ENCODE data around the gene RPS27L. TPM values are rescaled to one million over a fixed set of nuclear protein-coding genes. Genes with fewer than 3 reads are reported as not detected.

Gene RPS27L
- total and polyA plus RNA-seq, 4 donors: 9.8 to 184 (median 40.7) TPM

- H3K27ac ChIP-seq (ENCODE audit: low read depth in 1 of 2, low read length in 2 of 2): no peak overlapping the region
- no peaks in the 10 kb centered on the region for H3K9me3 ChIP-seq (ENCODE audit: control insufficient read depth in 4 of 4, low read length in 3 of 4)
- H3K27me3 ChIP-seq (ENCODE audit: control insufficient read depth in 4 of 4, insufficient read depth in 4 of 4, low read length in 3 of 4): no peaks in the 10 kb centered on the region
- peaks cover 2 to 13% (median 4%) of the 10 kb centered on the region in 4 donors for H3K36me3 ChIP-seq (ENCODE audit: control insufficient read depth in 4 of 4, insufficient read depth in 3 of 4, low read depth in 1 of 4, low read length in 3 of 4)
- 88% methylated on average over 1 of the region's 1 CpG for WGBS
- H3K4me3 ChIP-seq (ENCODE audit: low read depth in 1 of 3, low read length in 3 of 3): no peak overlapping the region
- DNase-seq (ENCODE audit: low spot score): no peak
- H3K9ac ChIP-seq (ENCODE audit: low read depth in 1 of 2, low read length in 2 of 2): no peak overlapping the region
- TF ChIP-seq YY1 (IDR thresholded peaks at IDR 0.05) (no peak), ZBTB33 (IDR thresholded peaks at IDR 0.05) (no peak), RAD21 (IDR thresholded peaks at IDR 0.05) (no peak), HNF4G (IDR thresholded peaks at IDR 0.05) (no peak), TAF1 (conservative IDR thresholded peaks at IDR 0.05) (no peak), NR2F2 (IDR thresholded peaks at IDR 0.05) (no peak), EGR1 (IDR thresholded peaks at IDR 0.05; ENCODE audit: low read depth in 2 of 2) (no peak), FOXA2 (IDR thresholded peaks at IDR 0.05) (no peak), CTCF (IDR thresholded peaks at IDR 0.05; ENCODE audit: low read depth, low read length, missing input control) (no peak), HNF4A (conservative IDR thresholded peaks at IDR 0.05) (no peak), RXRA (IDR thresholded peaks at IDR 0.05) (no peak), JUND (IDR thresholded peaks at IDR 0.05) (no peak), GABPA (IDR thresholded peaks at IDR 0.05 in 1 of 2, conservative IDR thresholded peaks at IDR 0.05 in 1 of 2) (no peak), SP1 (IDR thresholded peaks at IDR 0.05) (no peak)
- TF ChIP-seq, protein P1, sequence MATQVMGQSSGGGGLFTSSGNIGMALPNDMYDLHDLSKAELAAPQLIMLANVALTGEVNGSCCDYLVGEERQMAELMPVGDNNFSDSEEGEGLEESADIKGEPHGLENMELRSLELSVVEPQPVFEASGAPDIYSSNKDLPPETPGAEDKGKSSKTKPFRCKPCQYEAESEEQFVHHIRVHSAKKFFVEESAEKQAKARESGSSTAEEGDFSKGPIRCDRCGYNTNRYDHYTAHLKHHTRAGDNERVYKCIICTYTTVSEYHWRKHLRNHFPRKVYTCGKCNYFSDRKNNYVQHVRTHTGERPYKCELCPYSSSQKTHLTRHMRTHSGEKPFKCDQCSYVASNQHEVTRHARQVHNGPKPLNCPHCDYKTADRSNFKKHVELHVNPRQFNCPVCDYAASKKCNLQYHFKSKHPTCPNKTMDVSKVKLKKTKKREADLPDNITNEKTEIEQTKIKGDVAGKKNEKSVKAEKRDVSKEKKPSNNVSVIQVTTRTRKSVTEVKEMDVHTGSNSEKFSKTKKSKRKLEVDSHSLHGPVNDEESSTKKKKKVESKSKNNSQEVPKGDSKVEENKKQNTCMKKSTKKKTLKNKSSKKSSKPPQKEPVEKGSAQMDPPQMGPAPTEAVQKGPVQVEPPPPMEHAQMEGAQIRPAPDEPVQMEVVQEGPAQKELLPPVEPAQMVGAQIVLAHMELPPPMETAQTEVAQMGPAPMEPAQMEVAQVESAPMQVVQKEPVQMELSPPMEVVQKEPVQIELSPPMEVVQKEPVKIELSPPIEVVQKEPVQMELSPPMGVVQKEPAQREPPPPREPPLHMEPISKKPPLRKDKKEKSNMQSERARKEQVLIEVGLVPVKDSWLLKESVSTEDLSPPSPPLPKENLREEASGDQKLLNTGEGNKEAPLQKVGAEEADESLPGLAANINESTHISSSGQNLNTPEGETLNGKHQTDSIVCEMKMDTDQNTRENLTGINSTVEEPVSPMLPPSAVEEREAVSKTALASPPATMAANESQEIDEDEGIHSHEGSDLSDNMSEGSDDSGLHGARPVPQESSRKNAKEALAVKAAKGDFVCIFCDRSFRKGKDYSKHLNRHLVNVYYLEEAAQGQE (IDR thresholded peaks at IDR 0.05): no peak
- TF ChIP-seq, protein P2, sequence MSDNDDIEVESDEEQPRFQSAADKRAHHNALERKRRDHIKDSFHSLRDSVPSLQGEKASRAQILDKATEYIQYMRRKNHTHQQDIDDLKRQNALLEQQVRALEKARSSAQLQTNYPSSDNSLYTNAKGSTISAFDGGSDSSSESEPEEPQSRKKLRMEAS (IDR thresholded peaks at IDR 0.05): no peak
- H3K4me1 ChIP-seq (ENCODE audit: control insufficient read depth in 4 of 4, insufficient read depth in 4 of 4, low read length in 3 of 4): no peaks in the 10 kb centered on the region
Observed at GRCh38 chr15:63133786-63134185, 23.5 kb downstream of the RPS27L start.

DNA sequence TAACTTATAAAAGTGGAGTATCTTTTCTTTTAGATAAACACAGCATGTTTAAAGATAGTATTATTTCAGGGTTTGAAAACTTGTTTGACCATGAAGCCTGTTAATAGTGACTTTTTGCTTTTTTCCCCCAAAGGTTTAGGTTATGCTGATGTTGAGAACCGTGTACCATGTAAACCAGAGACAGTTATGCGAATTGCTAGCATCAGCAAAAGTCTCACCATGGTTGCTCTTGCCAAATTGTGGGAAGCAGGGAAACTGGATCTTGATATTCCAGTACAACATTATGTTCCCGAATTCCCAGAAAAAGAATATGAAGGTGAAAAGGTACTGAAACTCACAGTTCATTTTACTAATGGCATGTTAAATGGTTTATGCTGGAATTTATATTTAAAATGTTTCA, 30.6 kb downstream of the RPS27L start:
- H3K27ac ChIP-seq (ENCODE audit: low read depth in 1 of 2, low read length in 2 of 2): no peak overlapping the region
- H3K4me3 ChIP-seq (ENCODE audit: low read depth in 1 of 3, low read length in 3 of 3): no peak overlapping the region
- no peak for DNase-seq (ENCODE audit: low spot score)
- no peaks in the 10 kb centered on the region for H3K27me3 ChIP-seq (ENCODE audit: control insufficient read depth in 4 of 4, insufficient read depth in 4 of 4, low read length in 3 of 4)
- peaks cover 0 to 9% (median 4%) of the 10 kb centered on the region in 4 donors for H3K4me1 ChIP-seq (ENCODE audit: control insufficient read depth in 4 of 4, insufficient read depth in 4 of 4, low read length in 3 of 4)
- no peak overlapping the region for H3K9ac ChIP-seq (ENCODE audit: low read depth in 1 of 2, low read length in 2 of 2)
- 90% methylated on average over 3 of the region's 3 CpGs for WGBS
- peaks cover 2 to 23% (median 13%) of the 10 kb centered on the region in 4 donors for H3K36me3 ChIP-seq (ENCODE audit: control insufficient read depth in 4 of 4, insufficient read depth in 3 of 4, low read depth in 1 of 4, low read length in 3 of 4)
- no peaks in the 10 kb centered on the region for H3K9me3 ChIP-seq (ENCODE audit: control insufficient read depth in 4 of 4, low read length in 3 of 4)
- TF ChIP-seq, protein P2 (IDR thresholded peaks at IDR 0.05): no peak
- TF ChIP-seq HNF4A (conservative IDR thresholded peaks at IDR 0.05) (no peak), ZBTB33 (IDR thresholded peaks at IDR 0.05) (no peak), RAD21 (IDR thresholded peaks at IDR 0.05) (no peak), RXRA (IDR thresholded peaks at IDR 0.05) (no peak), EGR1 (IDR thresholded peaks at IDR 0.05; ENCODE audit: low read depth in 2 of 2) (no peak), FOXA1 (IDR thresholded peaks at IDR 0.05) (no peak), GABPA (IDR thresholded peaks at IDR 0.05 in 1 of 2, conservative IDR thresholded peaks at IDR 0.05 in 1 of 2) (no peak), JUND (IDR thresholded peaks at IDR 0.05) (no peak), HNF4G (IDR thresholded peaks at IDR 0.05) (no peak), SP1 (IDR thresholded peaks at IDR 0.05) (no peak), FOXA2 (IDR thresholded peaks at IDR 0.05) (no peak), TAF1 (conservative IDR thresholded peaks at IDR 0.05) (no peak)
- TF ChIP-seq, protein P1 (IDR thresholded peaks at IDR 0.05): no peak
